Eye (tissue), 1 donor: ENCODE measurements around the gene MYLK.

Experiments used
- DNase-seq: peaks from one replicate; pipeline ENCODE4 v3.0.0-alpha.2; 2015

The MYLK gene

DNA sequence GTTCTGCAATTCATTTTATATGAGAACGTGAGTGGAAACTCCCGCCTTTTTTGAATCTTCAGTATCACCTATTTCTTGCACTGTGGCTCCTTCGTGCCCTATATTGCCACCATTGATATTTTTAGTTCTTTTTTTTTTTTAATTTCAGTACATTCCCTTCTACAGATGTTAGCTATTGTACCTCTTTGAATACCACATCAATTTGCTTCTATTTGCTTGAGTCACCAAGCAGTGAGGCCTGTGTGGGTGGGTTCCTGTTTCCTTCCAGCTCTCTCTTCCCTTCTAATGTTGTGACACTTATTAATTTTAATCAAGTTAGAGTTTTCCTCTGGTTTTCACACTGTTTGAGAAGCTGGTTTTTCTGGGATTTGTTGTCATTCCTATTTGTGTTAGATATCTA lies 308.0 kb downstream of the MYLK start:
- DNase-seq = no peak

DNA sequence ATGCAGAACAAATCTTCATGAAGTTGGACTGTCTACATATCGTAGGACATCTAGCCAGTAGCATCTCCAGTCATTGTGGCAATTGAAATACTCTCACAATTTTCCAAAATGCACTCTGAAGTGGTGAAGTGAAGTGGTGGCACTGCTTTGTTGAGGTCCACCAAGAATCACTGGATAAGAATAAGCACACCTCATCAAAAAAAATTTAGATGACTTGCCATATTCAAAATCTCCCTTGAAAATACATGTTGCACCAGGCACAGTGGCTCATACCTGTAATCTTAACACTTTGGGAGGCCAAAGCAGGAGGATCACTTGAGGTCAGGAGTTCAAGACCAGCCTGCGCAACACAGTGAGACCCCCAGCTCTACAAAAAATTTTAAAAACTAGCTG lies 312.2 kb downstream of the MYLK start:
- DNase-seq = no peak

- no peak for DNase-seq
Measured at GRCh38 chr3:123571264-123571972, 312.7 kb downstream of the MYLK start.

GRCh38 chr3:123568875-123569274 lies 315.3 kb downstream of the MYLK start:
- no peak for DNase-seq

DNA sequence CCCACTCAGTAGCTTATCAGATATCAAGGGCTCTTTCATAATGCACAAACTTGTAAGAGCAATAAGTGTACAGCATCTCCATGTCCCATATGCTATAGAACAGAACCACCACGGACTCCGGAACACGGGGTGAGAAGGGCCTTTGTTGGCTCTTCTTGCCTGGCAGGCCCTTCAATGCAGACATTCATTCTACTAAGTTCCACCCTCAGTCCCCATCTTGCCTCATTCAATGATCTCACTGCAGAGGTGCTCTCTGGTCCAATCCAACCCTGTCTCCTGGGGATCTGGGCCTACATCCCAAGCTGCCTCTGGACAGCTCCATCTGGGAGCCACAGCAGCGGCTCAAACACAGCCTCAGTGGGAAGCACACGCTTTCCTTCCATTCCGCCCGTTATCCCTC lies 316.1 kb downstream of the MYLK start:
- no peak for DNase-seq

GRCh38 chr3:123564056-123564455 lies 320.1 kb downstream of the MYLK start:
- no peak for DNase-seq

DNA sequence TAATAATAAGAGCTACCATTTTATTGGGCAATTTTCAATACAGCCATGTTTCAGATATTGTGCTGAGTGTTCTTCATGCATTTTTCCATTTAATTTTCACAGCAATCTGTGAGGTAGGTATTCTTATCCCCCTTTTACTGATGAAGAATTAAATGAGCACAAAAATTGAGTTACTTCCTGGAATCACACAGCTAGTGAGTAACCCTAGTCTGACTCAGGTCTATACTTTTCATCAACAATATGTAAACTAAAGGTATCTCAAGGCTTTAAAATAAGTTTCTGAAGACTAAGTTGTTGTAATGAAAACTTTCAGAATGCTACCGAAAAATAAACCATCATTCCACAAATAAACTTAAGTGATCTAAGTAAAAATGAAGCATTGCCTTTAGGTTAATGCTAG lies 321.6 kb downstream of the MYLK start:
- DNase-seq = no peak

DNA sequence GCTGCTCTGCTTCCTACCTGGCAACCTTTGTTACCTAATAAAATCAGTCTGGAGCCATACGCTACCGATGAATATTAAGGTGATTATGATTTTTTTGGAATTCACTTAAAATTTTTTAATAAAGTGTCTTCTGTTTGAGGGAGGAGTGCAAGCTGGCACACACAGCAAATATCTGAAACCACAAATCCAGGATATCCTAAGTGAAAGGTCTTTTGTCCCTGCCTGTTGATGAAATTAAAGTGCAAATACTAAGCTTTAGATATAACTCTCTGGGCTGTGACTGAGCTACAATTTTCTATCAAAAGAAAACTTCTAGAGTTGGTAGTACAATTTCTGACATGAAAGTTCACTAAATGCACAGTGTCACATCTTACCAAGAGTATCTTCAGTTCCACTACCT lies 322.9 kb downstream of the MYLK start:
- DNase-seq = no peak
